CD14-positive monocyte (primary cell): ENCODE data around the gene CDRT4. TPM values are rescaled to one million over a fixed set of nuclear protein-coding genes. Genes with fewer than 3 reads are reported as not detected.

Experiments
- DNase-seq, 3 donors: peaks; one replicate each; pipeline ENCODE4 v3.0.0-alpha.2; 2011 to 2022
- H2AFZ ChIP-seq: 2 replicates; pipeline ENCODE4 v1.6.0; 2012; ENCODE audit warnings: mild to moderate bottlenecking, low read depth, low read length, inconsistent platforms; ENCODE audit not compliant: insufficient read depth, poor library complexity, severe bottlenecking
- H3K27ac ChIP-seq, 2 donors: 1 replicate in 1 of 2; 2 replicates in 1 of 2; pipeline ENCODE4 v1.5.1; 2012 to 2013; ENCODE audit warnings: low read length in 2 of 2, control low read depth in 1 of 2, inconsistent platforms in 1 of 2, low read depth in 1 of 2, mild to moderate bottlenecking in 1 of 2
- H3K27me3 ChIP-seq, 2 donors: one replicate each; pipeline versions ENCODE4 v1.6.0 to v1.6.1; 2011 to 2013; ENCODE audit warnings: low read length in 2 of 2; ENCODE audit not compliant: control insufficient read depth in 2 of 2, insufficient read depth in 2 of 2
- H3K36me3 ChIP-seq, 2 donors: replicated peaks in 1 of 2; 1 replicate in 1 of 2; 2 replicates in 1 of 2; pipeline versions ENCODE4 v1.5.1 to v1.6.1; 2012 to 2013; ENCODE audit warnings: low read length in 2 of 2, control low read depth in 1 of 2, inconsistent platforms in 1 of 2, mild to moderate bottlenecking in 1 of 2; ENCODE audit not compliant: insufficient read depth in 2 of 2, control insufficient read depth in 1 of 2
- H3K4me1 ChIP-seq, 2 donors: 1 replicate in 1 of 2; 2 replicates in 1 of 2; pipeline versions ENCODE4 v1.5.1 to v1.6.1; 2012 to 2013; ENCODE audit warnings: low read length in 2 of 2, control low read depth in 1 of 2, inconsistent platforms in 1 of 2, mild to moderate bottlenecking in 1 of 2, moderate library complexity in 1 of 2; ENCODE audit not compliant: insufficient read depth in 2 of 2, control insufficient read depth in 1 of 2
- H3K4me2 ChIP-seq: replicated peaks from 2 replicates; pipeline ENCODE3; 2012; ENCODE audit warnings: low read length, moderate library complexity, mild to moderate bottlenecking; ENCODE audit not compliant: poor library complexity, severe bottlenecking; ENCODE audit errors: extremely low read depth
- H3K4me3 ChIP-seq, 3 experiments: fragments of 200-600 bp in 1 of 3; sonication (generic) in 1 of 3; replicated peaks in 1 of 3; 1 replicate in 2 of 3; 2 replicates in 1 of 3; pipeline ENCODE4 v1.5.1; 2011 to 2013; ENCODE audit warnings: low read length in 3 of 3, mild to moderate bottlenecking in 3 of 3, control low read depth in 2 of 3, low read depth in 2 of 3, inconsistent platforms in 1 of 3, moderate library complexity in 1 of 3
- H3K79me2 ChIP-seq: 2 replicates; pipeline ENCODE4 v1.6.0; 2012; ENCODE audit warnings: mild to moderate bottlenecking, control low read depth, inconsistent platforms, low read length, moderate library complexity; ENCODE audit not compliant: insufficient read depth
- H3K9ac ChIP-seq: 2 replicates; pipeline ENCODE4 v1.6.0; 2017; ENCODE audit warnings: low read length, mild to moderate bottlenecking; ENCODE audit not compliant: insufficient read depth, poor library complexity, severe bottlenecking
- H3K9me3 ChIP-seq, 2 donors: replicated peaks in 1 of 2; 1 replicate in 1 of 2; 2 replicates in 1 of 2; pipeline versions ENCODE4 v1.5.1 to v1.6.1; 2012 to 2013; ENCODE audit warnings: low read length in 2 of 2, control low read depth in 1 of 2; ENCODE audit not compliant: control insufficient read depth in 1 of 2, insufficient read depth in 1 of 2
- H4K20me1 ChIP-seq: 2 replicates; pipeline ENCODE4 v1.6.0; 2012; ENCODE audit warnings: mild to moderate bottlenecking, low read length, control low read depth, moderate library complexity; ENCODE audit not compliant: insufficient read depth
- H3K27ac Mint-ChIP-seq, 7 donors: one replicate each; pipeline ENCODE4 v1.8.0; 2020; ENCODE audit warnings: mild to moderate bottlenecking in 7 of 7, mixed read lengths in 7 of 7, moderate library complexity in 6 of 7, inconsistent platforms in 2 of 7
- H3K27me3 Mint-ChIP-seq, 3 donors: one replicate each; pipeline ENCODE4 v1.8.0; 2021 to 2022; ENCODE audit warnings: low read depth in 3 of 3, mild to moderate bottlenecking in 3 of 3, mixed read lengths in 3 of 3, moderate library complexity in 3 of 3, inconsistent platforms in 1 of 3
- H3K36me3 Mint-ChIP-seq, 2 donors: one replicate each; pipeline ENCODE4 v1.8.0; 2020; ENCODE audit warnings: mixed read lengths in 2 of 2, inconsistent platforms in 1 of 2, mild to moderate bottlenecking in 1 of 2
- H3K4me1 Mint-ChIP-seq: one replicate; pipeline ENCODE4 v1.8.0; 2020; ENCODE audit warnings: mild to moderate bottlenecking, mixed read lengths
- H3K4me3 Mint-ChIP-seq, 2 donors: one replicate each; pipeline ENCODE4 v1.8.0; 2020; ENCODE audit warnings: mild to moderate bottlenecking in 2 of 2, mixed read lengths in 2 of 2, moderate library complexity in 1 of 2
- H3K9me3 Mint-ChIP-seq, 7 donors: one replicate each; pipeline ENCODE4 v1.8.0; 2020 to 2022; ENCODE audit warnings: mixed read lengths in 7 of 7, mild to moderate bottlenecking in 6 of 7, moderate library complexity in 6 of 7, inconsistent platforms in 2 of 7
- CTCF ChIP-seq: fragments of 200-600 bp; IDR thresholded peaks from one replicate; pipeline ENCODE4 v1.8.0; 2022; ENCODE audit warnings: antibody characterized with exemption, mild to moderate bottlenecking
- WGBS: methylation state at CpG from one replicate; pipeline ENCODE4 v1.1.5; 2013; ENCODE audit warnings: missing lambda C conversion rate; ENCODE audit not compliant: insufficient coverage; 5-methylcytosine and 5-hydroxymethylcytosine counted together
- intact Hi-C, 2 donors: fragments of 100-400 bp; cut with micrococcal nuclease; formaldehyde crosslinking; loops; one replicate each; pipeline versions ENCODE4 v1.15.0 to v1.15.1; 2023
- polyA plus RNA-seq, 3 donors: library from polyadenylated mRNA; depleted of rRNA in 1 of 3; unstranded in 2 of 3; stranded (reverse) in 1 of 3; fragments of 300-500 nt in 2 of 3; fragments of >200 nt in 1 of 3; fragmentation: Illumina TruSeq in 2 of 3; gene quantifications; 1 replicate in 2 of 3; 2 replicates in 1 of 3; pipeline ENCODE4 v1.2.3, GENCODE V29; 2012 to 2021

Gene CDRT4
- polyA plus RNA-seq, 3 donors, result 0.34 to 0.71 TPM; not detected in 1

DNA sequence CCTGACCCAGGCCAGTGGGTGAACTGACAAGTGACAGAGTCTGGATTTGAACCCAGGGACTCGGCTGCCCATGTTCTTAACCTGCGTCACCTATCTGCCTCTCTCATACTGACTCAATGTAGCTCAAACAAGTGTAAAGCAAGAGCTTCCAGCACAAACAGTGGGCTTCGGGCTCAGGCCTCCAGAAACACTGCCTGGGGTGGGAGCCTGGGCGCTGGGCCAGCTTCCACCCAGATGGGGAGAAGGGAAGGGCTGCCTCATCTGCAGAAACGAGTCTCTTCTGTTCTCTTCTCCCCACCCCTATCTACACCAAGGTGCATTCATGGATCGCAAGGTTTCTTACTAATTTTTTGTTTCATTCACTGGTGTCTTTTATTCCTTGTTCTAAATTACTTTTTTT is 1.3 kb downstream of the CDRT4 start:
- H3K27ac ChIP-seq, result no peak overlapping the region
- Mint-ChIP-seq H3K27ac (no peak overlapping the region), H3K27me3 (peaks cover 0 to 5% (median 0%) of the 10 kb centered on the region in 3 donors), H3K4me3 (no peak overlapping the region), H3K9me3 (peaks cover 0 to 2% (median 0%) of the 10 kb centered on the region in 7 donors), H3K4me1 (no peaks in the 10 kb centered on the region), H3K36me3 (no peaks in the 10 kb centered on the region)
- no peak overlapping the region for H2AFZ ChIP-seq
- 80% methylated on average over 1 of the region's 6 CpGs for WGBS
- no peak overlapping the region for H3K4me2 ChIP-seq
- H3K4me1 ChIP-seq, result no peaks in the 10 kb centered on the region
- TF ChIP-seq CTCF, result no peak
- H3K4me3 ChIP-seq, result no peak overlapping the region
- H3K36me3 ChIP-seq, result no peaks in the 10 kb centered on the region
- no peaks in the 10 kb centered on the region for H4K20me1 ChIP-seq
- no peaks in the 10 kb centered on the region for H3K79me2 ChIP-seq
- no peak overlapping the region for H3K9ac ChIP-seq
- H3K9me3 ChIP-seq, result no peaks in the 10 kb centered on the region
- H3K27me3 ChIP-seq, result no peaks in the 10 kb centered on the region
- DNase-seq, result no peak
- intact Hi-C loops, result no loop called here

DNA sequence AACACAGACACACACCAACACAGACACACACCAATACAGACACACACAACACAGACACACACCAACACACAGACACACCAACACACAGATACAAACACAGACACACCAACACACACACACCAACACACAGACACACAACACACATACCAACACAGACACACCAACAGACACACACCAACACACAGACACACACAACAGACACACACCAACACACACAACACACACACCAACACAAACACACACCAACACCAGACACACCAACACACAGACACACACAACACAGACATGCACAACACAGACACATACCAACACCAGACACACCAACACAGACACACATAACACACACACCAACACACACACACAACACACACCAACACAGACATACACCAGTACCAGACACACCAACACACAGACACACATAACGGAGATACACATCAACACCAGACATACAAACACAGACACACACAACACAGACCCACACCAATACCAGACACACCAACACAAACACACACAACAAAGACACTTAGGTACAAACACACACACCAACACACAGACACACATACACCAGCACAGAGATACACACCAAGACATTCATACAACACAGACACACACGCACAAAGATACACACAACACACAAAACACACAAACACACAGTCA is 2.2 kb downstream of the CDRT4 start:
- Mint-ChIP-seq H3K4me3 (no peak overlapping the region), H3K27ac (no peak overlapping the region), H3K36me3 (no peaks in the 10 kb centered on the region), H3K27me3 (peaks cover 0 to 5% (median 0%) of the 10 kb centered on the region in 3 donors), H3K4me1 (no peaks in the 10 kb centered on the region), H3K9me3 (peaks cover 0 to 5% (median 0%) of the 10 kb centered on the region in 7 donors)
- no peaks in the 10 kb centered on the region for H4K20me1 ChIP-seq
- no peak overlapping the region for H2AFZ ChIP-seq
- no peak overlapping the region for H3K27ac ChIP-seq
- 96% methylated on average over 2 of the region's 2 CpGs for WGBS
- no peaks in the 10 kb centered on the region for H3K27me3 ChIP-seq
- DNase-seq, result no peak
- TF ChIP-seq CTCF, result no peak
- intact Hi-C loops, result no loop called here
- H3K36me3 ChIP-seq, result no peaks in the 10 kb centered on the region
- H3K4me3 ChIP-seq, result no peak overlapping the region
- H3K4me1 ChIP-seq, result no peaks in the 10 kb centered on the region
- H3K9me3 ChIP-seq, result no peaks in the 10 kb centered on the region
- no peak overlapping the region for H3K4me2 ChIP-seq
- H3K79me2 ChIP-seq, result no peaks in the 10 kb centered on the region
- no peak overlapping the region for H3K9ac ChIP-seq
